ENCODE results near the gene NAT14.
A peak's percentile ranks its signal among the peaks of the same experiment; 100 is the strongest.

The NAT14 gene

DNA sequence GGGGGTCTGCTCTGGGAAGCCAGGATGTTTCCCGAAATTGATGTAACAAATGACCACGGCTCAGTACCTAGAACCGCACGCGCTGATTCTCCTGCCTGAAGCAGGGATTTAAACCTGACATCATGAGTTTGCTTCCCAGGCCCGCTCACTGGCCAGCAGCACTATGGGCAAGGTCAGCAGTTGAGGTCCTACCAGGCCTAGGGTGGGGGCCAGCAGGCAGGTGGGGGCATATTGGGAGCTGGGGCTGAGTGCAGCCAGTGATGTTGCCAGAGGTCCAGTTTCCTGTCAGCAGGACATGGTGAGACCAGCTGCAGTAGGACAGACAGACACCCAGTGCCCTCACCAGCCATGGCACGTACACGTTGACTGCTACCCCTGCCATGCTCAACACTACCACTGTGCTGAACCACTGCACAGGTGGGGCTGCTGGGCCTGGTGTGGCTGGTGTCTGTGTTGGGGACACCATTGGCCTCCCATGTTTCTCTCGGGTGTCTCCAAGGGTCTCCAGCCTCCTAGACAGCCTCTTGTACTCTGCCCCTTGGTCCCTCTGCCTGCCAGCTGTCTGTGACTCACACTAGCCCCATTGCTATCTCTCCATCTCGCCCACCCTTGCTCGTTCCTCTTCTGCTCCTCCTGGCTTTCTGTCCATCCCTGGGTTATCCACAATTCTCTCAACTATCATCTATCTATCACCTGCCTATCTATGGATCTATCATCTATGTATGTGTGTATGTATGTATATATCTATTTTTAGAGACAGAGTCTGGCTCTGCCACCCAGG is 19.3 kb upstream of the NAT14 start:
- Histone ChIP-seq H3K9ac (ENCODE audit: low read length) (no peak overlapping the region), H3K9me3 (ENCODE audit: control insufficient read depth, low read length) (no peaks in the 10 kb centered on the region), H3K4me3 (ENCODE audit: low read length) (no peak overlapping the region), H3K27me3 (ENCODE audit: control insufficient read depth, insufficient read depth, low read length) (peaks cover 4% of the 10 kb centered on the region), H3K4me1 (ENCODE audit: control insufficient read depth, insufficient read depth, low read length) (peaks cover 22% of the 10 kb centered on the region), H3K36me3 (ENCODE audit: control insufficient read depth, insufficient read depth, low read length) (no peaks in the 10 kb centered on the region)

DNA sequence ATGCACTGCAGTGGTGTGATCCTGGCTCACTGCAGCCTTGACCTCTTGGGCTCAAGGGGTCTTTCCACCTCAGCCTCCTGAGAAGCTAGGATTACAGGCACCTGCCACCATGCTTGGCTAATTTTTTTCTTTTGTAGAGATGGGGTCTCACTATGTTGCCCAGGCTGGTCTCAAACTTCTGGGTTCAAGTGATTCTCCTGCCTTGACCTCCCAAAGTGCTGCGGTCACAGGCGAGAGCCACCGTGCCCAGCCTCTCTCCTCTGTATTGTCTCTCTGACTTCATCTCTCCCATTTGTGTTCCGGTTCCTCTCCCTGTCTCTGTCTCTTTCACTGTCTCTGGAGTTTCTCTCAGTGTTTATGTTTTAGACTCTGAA is 18.8 kb upstream of the NAT14 start:
- Histone ChIP-seq H3K27me3 (ENCODE audit: control insufficient read depth, insufficient read depth, low read length) (peaks cover 4% of the 10 kb centered on the region), H3K36me3 (ENCODE audit: control insufficient read depth, insufficient read depth, low read length) (no peaks in the 10 kb centered on the region)

DNA sequence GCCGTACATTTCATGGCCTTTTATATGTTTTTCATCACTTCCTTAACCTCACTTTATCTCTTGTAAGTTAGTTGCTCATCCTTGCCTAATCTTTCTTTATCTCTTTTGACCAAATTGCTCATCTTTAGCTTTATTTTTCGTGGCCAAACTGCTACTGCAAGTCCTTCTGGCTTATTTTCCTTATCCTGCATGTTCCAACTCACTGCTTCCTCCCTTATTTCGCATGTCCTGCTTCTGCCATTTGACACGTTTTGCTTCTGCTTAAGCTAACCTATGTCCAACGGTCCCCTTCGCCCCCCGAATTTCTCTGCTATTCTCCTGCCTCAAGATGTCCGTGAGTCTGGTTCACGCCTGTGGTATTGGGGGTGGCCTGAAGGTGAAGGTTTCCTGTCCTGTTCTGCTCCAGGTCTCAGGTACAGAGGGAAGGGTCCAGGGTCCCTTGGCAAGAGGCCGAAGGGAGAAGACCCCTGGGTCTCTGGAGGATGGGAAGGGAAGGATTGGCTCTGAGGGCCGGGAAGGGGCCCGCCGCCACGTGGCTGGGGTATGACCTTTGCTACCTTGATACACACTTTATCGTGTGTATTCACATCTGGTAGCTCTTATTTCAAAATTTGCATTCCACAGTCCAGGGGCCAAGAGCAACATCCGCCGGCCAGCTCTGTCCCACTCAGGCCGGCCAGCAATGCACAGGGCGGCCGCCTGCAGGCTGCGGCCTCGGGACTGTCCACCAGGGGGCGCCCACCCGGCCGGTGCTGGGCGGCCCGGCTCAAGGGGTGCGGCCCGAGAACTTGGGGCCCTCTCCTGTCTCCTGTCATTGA is 17.5 kb upstream of the NAT14 start:
- Histone ChIP-seq H3K9ac (ENCODE audit: low read length) (peak overlapping the region; percentile 28), H3K27me3 (ENCODE audit: control insufficient read depth, insufficient read depth, low read length) (peaks cover 4% of the 10 kb centered on the region)

More for the DNA sequence above, 18.8 kb upstream of the NAT14 start:
- Histone ChIP-seq H3K4me3 (ENCODE audit: low read length) (no peak overlapping the region), H3K9ac (ENCODE audit: low read length) (no peak overlapping the region), H3K4me1 (ENCODE audit: control insufficient read depth, insufficient read depth, low read length) (peaks cover 16% of the 10 kb centered on the region), H3K9me3 (ENCODE audit: control insufficient read depth, low read length) (no peaks in the 10 kb centered on the region)

DNA sequence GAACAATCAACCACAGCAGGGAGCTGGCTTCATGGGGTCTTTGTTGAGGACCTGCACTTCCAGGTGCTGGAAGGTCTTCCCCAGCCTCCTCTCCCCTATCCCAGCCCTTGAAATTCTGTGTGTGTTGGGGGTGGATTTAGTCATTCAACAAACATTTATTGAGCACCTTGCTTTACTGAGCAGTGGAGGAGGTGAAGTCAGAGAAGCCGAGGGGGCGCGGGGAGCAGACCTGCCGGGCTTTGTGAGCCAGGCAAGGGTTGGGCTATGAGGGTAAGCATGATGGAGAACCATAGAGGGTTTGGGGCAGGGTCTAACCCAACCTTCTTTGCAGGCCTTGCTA is 17.0 kb upstream of the NAT14 start:
- Histone ChIP-seq H3K27me3 (ENCODE audit: control insufficient read depth, insufficient read depth, low read length) (peaks cover 2% of the 10 kb centered on the region), H3K9me3 (ENCODE audit: control insufficient read depth, low read length) (no peaks in the 10 kb centered on the region), H3K4me1 (ENCODE audit: control insufficient read depth, insufficient read depth, low read length) (peaks cover 13% of the 10 kb centered on the region), H3K36me3 (ENCODE audit: control insufficient read depth, insufficient read depth, low read length) (no peaks in the 10 kb centered on the region), H3K4me3 (ENCODE audit: low read length) (no peak overlapping the region), H3K9ac (ENCODE audit: low read length) (peak overlapping the region; percentile 28)

More for the DNA sequence above, 17.5 kb upstream of the NAT14 start:
- Histone ChIP-seq H3K9me3 (ENCODE audit: control insufficient read depth, low read length) (no peaks in the 10 kb centered on the region), H3K36me3 (ENCODE audit: control insufficient read depth, insufficient read depth, low read length) (no peaks in the 10 kb centered on the region), H3K4me1 (ENCODE audit: control insufficient read depth, insufficient read depth, low read length) (peaks cover 13% of the 10 kb centered on the region), H3K4me3 (ENCODE audit: low read length) (no peak overlapping the region)

DNA sequence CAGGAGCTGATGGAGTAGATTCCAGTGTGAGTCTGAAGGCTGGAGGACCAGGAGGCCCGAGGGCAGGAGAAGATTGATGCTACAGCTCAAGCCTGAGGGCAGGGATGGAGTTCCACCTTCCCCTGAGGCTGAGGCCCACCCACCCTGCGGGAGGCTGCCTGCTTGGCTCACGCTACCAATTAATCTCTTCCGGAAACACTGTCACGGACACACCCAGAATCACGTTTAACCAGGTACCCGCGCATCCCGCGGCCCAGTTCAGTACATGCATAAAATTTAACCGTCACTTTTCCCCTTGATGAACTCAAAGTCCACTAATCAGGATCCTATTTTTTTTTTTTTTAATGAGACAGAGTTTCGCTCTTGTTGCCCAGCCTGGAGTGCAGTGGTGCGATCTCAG is 13.7 kb upstream of the NAT14 start:
- Histone ChIP-seq H3K9me3 (ENCODE audit: control insufficient read depth, low read length) (no peaks in the 10 kb centered on the region), H3K4me3 (ENCODE audit: low read length) (no peak overlapping the region), H3K9ac (ENCODE audit: low read length) (no peak overlapping the region), H3K36me3 (ENCODE audit: control insufficient read depth, insufficient read depth, low read length) (no peaks in the 10 kb centered on the region), H3K27me3 (ENCODE audit: control insufficient read depth, insufficient read depth, low read length) (no peaks in the 10 kb centered on the region), H3K4me1 (ENCODE audit: control insufficient read depth, insufficient read depth, low read length) (peaks cover 20% of the 10 kb centered on the region)

DNA sequence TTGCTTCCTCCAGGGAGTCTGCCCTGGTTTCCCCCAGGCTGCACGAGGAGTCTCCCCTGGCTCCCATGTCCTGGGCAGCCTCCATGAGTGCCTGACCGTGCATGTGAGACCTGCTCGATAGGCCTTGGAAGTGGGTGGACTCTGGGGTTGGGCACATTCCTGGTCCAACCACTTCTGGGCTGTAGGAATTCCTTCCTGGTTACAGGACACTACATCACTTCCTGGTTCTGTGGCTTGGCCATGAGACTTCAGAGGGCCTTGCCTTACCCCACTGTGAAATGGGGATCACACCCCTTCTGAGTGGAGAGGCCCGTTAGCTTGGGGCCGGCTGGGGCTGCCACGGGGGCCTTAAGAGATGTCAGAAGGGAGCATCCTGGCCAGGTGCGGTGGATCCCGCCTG is 12.5 kb upstream of the NAT14 start:
- H3K36me3 ChIP-seq (ENCODE audit: control insufficient read depth, insufficient read depth, low read length), result no peaks in the 10 kb centered on the region
- no peaks in the 10 kb centered on the region for H3K9me3 ChIP-seq (ENCODE audit: control insufficient read depth, low read length)
- H3K27me3 ChIP-seq (ENCODE audit: control insufficient read depth, insufficient read depth, low read length), result no peaks in the 10 kb centered on the region
- H3K4me3 ChIP-seq (ENCODE audit: low read length), result no peak overlapping the region
- H3K9ac ChIP-seq (ENCODE audit: low read length), result no peak overlapping the region
- peaks cover 20% of the 10 kb centered on the region for H3K4me1 ChIP-seq (ENCODE audit: control insufficient read depth, insufficient read depth, low read length)

DNA sequence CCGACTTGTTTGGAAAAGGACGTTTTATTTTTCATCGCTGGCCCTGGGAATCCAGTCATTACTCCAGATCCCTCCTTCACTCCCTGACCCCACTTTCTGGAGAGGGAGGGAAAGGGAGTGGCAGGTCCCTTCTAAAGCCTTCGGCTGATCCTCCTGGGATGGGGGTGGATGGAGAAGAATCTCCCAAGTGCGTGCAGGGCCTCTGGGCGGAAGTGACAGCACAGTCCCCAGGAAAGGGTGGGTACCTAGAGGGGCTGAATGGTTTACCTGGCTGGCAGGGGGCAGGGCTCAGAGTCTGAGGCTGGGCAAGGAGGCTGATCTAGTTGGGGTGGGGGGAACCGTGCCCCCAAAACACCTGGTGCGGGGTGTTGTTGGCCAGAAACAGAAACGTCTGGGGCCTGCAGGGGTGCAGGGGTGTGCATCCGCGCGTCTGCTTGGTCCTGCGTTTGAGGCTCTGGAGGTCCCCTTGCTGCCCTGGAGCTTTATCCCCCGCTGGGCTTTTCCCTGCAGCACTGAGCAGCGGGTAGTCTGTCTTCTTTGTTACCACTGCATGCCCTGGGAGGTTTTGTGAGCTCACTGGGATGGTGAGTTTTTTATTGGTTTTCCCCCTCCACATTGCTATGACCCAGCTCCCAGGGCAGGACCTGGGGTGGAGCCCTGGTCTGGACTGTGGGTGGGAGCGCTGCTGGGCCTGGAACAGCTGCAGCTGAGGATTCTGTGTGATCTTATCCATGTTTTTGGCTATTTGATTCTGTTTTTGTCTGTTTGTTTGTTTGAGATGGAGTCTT is 11.6 kb upstream of the NAT14 start:
- Histone ChIP-seq H3K36me3 (ENCODE audit: control insufficient read depth, insufficient read depth, low read length) (no peaks in the 10 kb centered on the region), H3K9ac (ENCODE audit: low read length) (no peak overlapping the region), H3K4me3 (ENCODE audit: low read length) (no peak overlapping the region), H3K27me3 (ENCODE audit: control insufficient read depth, insufficient read depth, low read length) (no peaks in the 10 kb centered on the region), H3K4me1 (ENCODE audit: control insufficient read depth, insufficient read depth, low read length) (peaks cover 12% of the 10 kb centered on the region), H3K9me3 (ENCODE audit: control insufficient read depth, low read length) (no peaks in the 10 kb centered on the region)

DNA sequence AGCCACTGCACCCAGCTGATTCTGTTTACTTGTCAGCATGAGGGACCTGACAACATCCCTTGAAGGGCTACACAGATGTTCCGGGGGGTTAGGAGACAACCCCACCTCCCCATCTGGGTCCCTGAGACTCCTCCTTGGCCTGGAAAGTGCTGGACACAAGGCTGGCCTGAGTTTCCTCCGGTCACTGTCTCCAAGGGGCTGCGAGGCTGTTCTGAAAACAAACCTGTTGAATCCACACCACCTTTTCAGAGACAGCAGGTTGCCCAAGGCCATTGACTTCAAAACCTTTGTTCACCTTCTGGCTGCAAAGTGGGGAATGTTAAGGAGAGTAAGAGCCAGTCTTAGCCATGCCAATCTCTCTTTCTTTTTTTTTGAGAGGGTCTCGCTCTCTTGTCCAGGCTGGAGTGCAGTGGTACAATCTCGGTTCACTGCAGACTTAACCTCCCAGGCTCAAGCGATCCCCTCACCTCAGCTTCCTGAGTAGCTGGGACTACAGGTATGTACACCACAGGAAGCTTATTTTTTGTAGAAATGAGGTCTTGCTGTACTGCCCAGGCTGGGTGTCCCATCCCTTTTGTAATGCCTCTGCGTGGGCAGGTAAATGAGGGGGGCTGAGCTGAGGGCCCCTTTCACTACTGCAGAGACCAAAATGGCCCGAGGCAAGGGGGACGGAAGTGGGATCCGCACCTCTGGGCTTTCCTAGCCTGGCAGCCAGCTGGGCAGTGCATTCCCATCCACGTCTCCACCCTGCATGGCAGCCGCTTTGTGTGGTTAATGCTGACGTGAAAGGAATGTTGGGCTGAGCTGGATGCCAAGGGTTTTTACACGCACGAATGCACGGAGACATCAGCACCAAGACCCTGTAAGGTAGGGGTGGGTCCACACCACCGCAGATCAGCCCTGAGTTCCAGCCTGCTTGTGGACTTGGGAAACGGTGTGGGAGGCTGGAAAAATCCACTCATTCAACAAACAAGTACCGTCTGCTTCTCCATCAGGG is 10.4 kb upstream of the NAT14 start:
- no peaks in the 10 kb centered on the region for H3K9me3 ChIP-seq (ENCODE audit: control insufficient read depth, low read length)
- peaks cover 12% of the 10 kb centered on the region for H3K4me1 ChIP-seq (ENCODE audit: control insufficient read depth, insufficient read depth, low read length)
- H3K4me3 ChIP-seq (ENCODE audit: low read length), result no peak overlapping the region
- H3K9ac ChIP-seq (ENCODE audit: low read length), result no peak overlapping the region
- H3K36me3 ChIP-seq (ENCODE audit: control insufficient read depth, insufficient read depth, low read length), result no peaks in the 10 kb centered on the region
- no peaks in the 10 kb centered on the region for H3K27me3 ChIP-seq (ENCODE audit: control insufficient read depth, insufficient read depth, low read length)

DNA sequence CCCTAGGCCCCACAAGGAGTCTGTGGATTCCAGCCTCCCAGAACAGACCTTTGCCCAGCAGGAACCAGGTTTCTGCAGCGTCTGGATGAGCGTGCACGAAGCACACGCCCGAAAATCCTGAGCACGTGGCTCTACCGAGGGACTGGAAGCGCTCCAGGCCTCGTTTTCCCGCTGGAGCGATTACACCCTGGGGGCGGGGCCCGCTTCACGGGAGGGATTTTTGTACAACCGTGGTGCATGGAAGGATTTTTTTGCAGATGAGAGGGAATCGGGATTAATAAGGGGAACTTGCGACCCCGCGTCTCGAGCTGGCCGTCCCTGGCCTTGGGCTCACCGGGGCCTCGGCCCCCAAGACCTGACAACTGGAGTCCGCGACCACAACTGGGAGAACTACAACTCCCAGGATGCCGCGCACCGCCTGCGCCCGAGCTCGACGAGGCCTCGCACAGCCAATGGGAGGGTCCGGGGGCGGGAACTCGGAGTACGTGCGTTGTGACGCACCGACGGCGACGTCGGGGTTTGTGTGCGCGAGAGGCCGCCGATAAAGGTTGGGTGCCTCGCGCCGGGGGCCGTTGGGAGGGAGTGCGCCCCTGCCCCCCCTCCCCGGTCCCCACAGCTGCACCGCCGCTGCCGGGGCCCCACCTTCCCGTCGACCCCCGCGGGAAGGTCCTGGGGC is 8.8 kb upstream of the NAT14 start, which contains the start of gene ZNF628:
ZNF628 (plus strand) TSS at position 518 of the 676 bp plus-strand sequence. CDS start 3,294 bp downstream, outside the sequence.
- Histone ChIP-seq H3K27me3 (ENCODE audit: control insufficient read depth, insufficient read depth, low read length) (no peaks in the 10 kb centered on the region), H3K4me1 (ENCODE audit: control insufficient read depth, insufficient read depth, low read length) (peaks cover 12% of the 10 kb centered on the region), H3K9me3 (ENCODE audit: control insufficient read depth, low read length) (no peaks in the 10 kb centered on the region), H3K9ac (ENCODE audit: low read length) (peak within 1 kb of the TSS; percentile 67), H3K36me3 (ENCODE audit: control insufficient read depth, insufficient read depth, low read length) (no peaks in the 10 kb centered on the region), H3K4me3 (ENCODE audit: low read length) (peak within 1 kb of the TSS; percentile 44)

DNA sequence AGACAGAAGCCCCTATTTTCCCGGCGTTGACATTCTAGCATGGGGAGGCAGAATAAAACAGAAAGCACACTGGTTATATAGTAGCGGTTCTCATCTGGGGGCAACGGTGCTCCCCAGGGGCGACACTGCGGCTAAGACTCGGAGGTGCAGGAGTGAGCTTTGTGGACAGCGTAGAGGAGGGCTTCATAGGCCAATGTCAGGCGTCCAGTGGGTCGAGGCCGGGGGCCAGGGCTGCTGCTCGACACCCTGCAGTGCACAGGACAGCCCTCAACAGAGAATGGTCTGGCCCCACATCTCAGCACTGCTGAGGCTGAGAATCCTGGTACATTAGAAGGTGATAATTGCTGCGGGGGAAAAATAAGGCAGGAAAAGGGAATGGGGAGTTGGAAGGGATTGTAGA is 7.1 kb upstream of the NAT14 start:
- Histone ChIP-seq H3K4me3 (ENCODE audit: low read length) (no peak overlapping the region), H3K9ac (ENCODE audit: low read length) (no peak overlapping the region), H3K4me1 (ENCODE audit: control insufficient read depth, insufficient read depth, low read length) (peaks cover 7% of the 10 kb centered on the region), H3K27me3 (ENCODE audit: control insufficient read depth, insufficient read depth, low read length) (no peaks in the 10 kb centered on the region), H3K9me3 (ENCODE audit: control insufficient read depth, low read length) (no peaks in the 10 kb centered on the region), H3K36me3 (ENCODE audit: control insufficient read depth, insufficient read depth, low read length) (no peaks in the 10 kb centered on the region)

DNA sequence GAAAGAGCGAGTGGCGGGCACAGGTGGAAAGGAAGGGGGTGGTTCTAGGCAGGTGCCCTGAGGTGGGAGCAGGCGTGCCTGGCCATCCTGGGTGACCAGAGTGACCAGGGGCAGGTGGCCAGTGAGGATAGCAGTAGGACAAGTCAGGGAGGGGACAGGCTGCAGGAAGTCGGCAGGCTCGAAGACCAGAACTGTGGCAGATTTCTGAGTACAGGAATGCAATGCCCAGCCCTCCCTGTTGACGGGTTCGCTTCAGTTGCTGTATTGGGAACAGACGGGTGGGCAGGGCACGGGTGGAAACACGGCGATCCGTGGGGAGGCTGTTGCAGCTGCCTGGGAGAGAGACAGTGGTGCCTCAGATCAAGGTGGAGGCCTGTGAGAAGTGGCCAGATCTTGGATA is 6.6 kb upstream of the NAT14 start:
- Histone ChIP-seq H3K4me1 (ENCODE audit: control insufficient read depth, insufficient read depth, low read length) (peaks cover 7% of the 10 kb centered on the region), H3K27me3 (ENCODE audit: control insufficient read depth, insufficient read depth, low read length) (no peaks in the 10 kb centered on the region), H3K9me3 (ENCODE audit: control insufficient read depth, low read length) (no peaks in the 10 kb centered on the region), H3K4me3 (ENCODE audit: low read length) (no peak overlapping the region), H3K9ac (ENCODE audit: low read length) (no peak overlapping the region), H3K36me3 (ENCODE audit: control insufficient read depth, insufficient read depth, low read length) (no peaks in the 10 kb centered on the region)

Data from mucosa of stomach (tissue), 1 donor.